GM21381 (cell line): ENCODE results near the gene RAVER1.
"Not testable (repeated sequence)": the region's sequence is repeated elsewhere in the genome, so short reads cannot be mapped to it uniquely, and the experiment has no call there.

Source experiments
- ATAC-seq: cut with Tn5 transposase; IDR thresholded peaks from one replicate; pipeline ENCODE4 v1.9.1; 2021; ENCODE audit warnings: mild to moderate bottlenecking, moderate library complexity; ENCODE audit not compliant: unreplicated experiment

The RAVER1 gene

GRCh38 chr19:10332965-10333757 is at the start of gene RAVER1:
Gene RAVER1, minus strand, starts transcription at chr19:10333529. Its CDS starts 22 bp downstream, at chr19:10333507.
- ATAC-seq = peak; percentile 88

- not testable (repeated sequence) for ATAC-seq
Observed at GRCh38 chr19:10383223-10383499, 49.8 kb upstream of the RAVER1 start.

GRCh38 chr19:10380313-10381102 is 47.2 kb upstream of the RAVER1 start, which contains the start of gene TYK2:
Gene TYK2, minus strand, starts transcription at chr19:10380572. Its CDS starts 2,166 bp downstream, at chr19:10378406.
- peak; percentile 88 for ATAC-seq

- no peak for ATAC-seq
Observed at GRCh38 chr19:10379880-10380312, 46.6 kb upstream of the RAVER1 start.

- no peak for ATAC-seq
Observed at GRCh38 chr19:10378124-10378523, 44.8 kb upstream of the RAVER1 start.

- ATAC-seq = not testable (repeated sequence)
Observed at GRCh38 chr19:10377140-10377640, 43.9 kb upstream of the RAVER1 start.

- ATAC-seq = no peak
Observed at GRCh38 chr19:10374931-10375330, 41.6 kb upstream of the RAVER1 start.

- ATAC-seq = no peak
Observed at GRCh38 chr19:10372690-10373089, 39.4 kb upstream of the RAVER1 start.

- ATAC-seq = no peak
Observed at GRCh38 chr19:10368101-10368803, 34.9 kb upstream of the RAVER1 start.

- not testable (repeated sequence) for ATAC-seq
Observed at GRCh38 chr19:10366950-10367512, 33.7 kb upstream of the RAVER1 start.

- no peak for ATAC-seq
Observed at GRCh38 chr19:10365518-10365917, 32.2 kb upstream of the RAVER1 start.

GRCh38 chr19:10364644-10365043 is 31.3 kb upstream of the RAVER1 start:
- ATAC-seq = no peak

- no peak for ATAC-seq
Observed at GRCh38 chr19:10363789-10364281, 30.5 kb upstream of the RAVER1 start.

- no peak for ATAC-seq
Observed at GRCh38 chr19:10362259-10362658, 28.9 kb upstream of the RAVER1 start.

GRCh38 chr19:10361569-10362011 is 28.3 kb upstream of the RAVER1 start:
- no peak for ATAC-seq

GRCh38 chr19:10356431-10356830 is 23.1 kb upstream of the RAVER1 start:
- no peak for ATAC-seq

- no peak for ATAC-seq
Observed at GRCh38 chr19:10353793-10354391, 20.6 kb upstream of the RAVER1 start.

- ATAC-seq = no peak
Observed at GRCh38 chr19:10352764-10353671, 19.7 kb upstream of the RAVER1 start.

- no peak for ATAC-seq
Observed at GRCh38 chr19:10346509-10346908, 13.2 kb upstream of the RAVER1 start.
